ENCODE data around the gene HSBP1.

Gene HSBP1

DNA sequence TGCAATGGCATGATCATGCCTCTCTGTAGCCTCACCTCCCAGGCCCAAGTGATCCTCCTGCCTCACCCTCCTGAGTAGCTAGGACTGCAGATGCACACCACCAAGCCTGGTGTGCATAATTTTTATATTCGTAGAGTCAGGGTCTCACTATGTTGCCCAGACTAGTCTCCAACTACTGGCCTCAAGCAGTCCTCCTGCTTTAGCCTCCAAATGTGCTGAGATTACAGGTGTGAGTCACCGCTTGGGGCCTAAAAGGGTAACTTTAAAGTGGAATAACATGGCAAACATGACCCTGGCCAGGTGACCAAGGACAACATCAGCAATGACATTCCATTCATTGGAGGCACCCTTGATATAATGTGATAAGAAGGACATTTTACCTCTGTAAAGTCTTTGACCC is 26.1 kb downstream of the HSBP1 start:
- no peak overlapping the region for H3K4me3 ChIP-seq (ENCODE audit: low read depth, low read length)
- DNase-seq (ENCODE audit: low read depth), result no peak
- TF ChIP-seq, protein P1, sequence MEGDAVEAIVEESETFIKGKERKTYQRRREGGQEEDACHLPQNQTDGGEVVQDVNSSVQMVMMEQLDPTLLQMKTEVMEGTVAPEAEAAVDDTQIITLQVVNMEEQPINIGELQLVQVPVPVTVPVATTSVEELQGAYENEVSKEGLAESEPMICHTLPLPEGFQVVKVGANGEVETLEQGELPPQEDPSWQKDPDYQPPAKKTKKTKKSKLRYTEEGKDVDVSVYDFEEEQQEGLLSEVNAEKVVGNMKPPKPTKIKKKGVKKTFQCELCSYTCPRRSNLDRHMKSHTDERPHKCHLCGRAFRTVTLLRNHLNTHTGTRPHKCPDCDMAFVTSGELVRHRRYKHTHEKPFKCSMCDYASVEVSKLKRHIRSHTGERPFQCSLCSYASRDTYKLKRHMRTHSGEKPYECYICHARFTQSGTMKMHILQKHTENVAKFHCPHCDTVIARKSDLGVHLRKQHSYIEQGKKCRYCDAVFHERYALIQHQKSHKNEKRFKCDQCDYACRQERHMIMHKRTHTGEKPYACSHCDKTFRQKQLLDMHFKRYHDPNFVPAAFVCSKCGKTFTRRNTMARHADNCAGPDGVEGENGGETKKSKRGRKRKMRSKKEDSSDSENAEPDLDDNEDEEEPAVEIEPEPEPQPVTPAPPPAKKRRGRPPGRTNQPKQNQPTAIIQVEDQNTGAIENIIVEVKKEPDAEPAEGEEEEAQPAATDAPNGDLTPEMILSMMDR (conservative IDR thresholded peaks at IDR 0.05; ENCODE audit: low read depth, low read length), result no peak

DNA sequence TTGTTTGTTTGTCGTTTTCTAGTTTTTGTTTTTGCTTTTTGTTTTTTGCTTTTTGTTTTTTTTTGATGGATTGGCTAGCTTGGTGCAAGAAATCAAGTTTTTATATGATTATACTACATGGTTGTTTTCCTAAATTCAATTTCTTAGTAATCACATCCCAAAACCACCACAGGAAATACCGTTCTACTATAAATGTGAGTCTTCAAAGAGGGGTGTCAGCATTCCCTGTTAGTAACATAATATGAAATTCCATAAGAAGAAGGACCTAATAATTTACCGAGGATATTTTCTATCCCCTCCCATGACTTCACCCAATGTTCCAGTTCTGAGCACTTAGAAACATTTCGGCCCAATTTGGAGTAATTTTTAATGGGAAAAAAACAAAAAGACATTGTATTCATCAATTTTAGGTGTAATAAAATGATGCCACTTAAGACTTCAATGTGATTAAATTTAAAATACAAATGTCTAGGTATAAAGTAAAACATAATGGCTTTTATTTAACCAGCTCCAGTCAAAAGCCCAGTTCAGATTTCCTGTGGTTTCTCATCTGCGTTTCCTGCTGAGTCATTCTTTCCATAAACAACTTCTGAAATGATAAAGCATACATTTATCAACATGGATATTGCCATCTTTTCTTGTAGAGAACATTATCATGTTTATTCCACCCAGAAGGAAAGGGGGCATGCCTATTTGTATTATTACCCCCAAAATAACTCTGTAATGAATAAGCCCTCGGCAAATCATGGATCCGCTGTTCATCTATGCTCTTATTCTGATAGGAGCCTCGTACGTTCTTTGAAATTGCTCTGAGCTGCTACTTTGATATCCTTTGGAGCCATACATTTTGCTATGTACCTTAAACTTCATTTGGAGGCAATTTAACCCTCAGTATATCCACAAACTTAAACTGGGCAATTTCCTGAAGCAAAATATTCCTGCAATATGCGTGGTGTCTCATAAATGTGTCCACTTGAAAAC is 28.1 kb downstream of the HSBP1 start:
- H3K4me3 ChIP-seq (ENCODE audit: low read depth, low read length), result peak overlapping the region; percentile 18
- DNase-seq (ENCODE audit: low read depth), result peak; percentile 88
- TF ChIP-seq, protein P1 (conservative IDR thresholded peaks at IDR 0.05; ENCODE audit: low read depth, low read length), result no peak

- TF ChIP-seq, protein P1 (conservative IDR thresholded peaks at IDR 0.05; ENCODE audit: low read depth, low read length), result no peak
- H3K4me3 ChIP-seq (ENCODE audit: low read depth, low read length), result no peak overlapping the region
- DNase-seq (ENCODE audit: low read depth), result no peak
Observed at GRCh38 chr16:83837566-83837965, 29.8 kb downstream of the HSBP1 start.

DNA sequence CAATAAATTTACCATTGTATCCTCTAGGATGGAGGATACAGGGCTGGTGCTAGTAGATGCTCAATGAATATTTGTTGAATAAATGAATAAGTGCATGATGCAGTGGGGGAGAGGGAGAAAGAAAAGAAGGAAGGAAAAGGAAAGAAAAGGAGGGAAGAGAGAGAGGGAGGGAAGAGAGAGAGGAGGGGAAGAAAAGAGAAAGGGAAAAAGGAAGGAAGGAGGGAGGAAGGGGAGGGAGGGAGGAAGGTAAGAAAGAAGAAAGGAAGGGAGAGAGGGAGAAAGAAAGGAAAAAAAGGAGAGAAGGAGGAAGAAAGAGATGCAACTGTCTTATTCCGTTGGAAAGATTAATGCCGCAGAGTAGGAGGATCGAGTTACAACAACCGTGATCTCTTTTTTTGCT is 30.4 kb downstream of the HSBP1 start:
- H3K4me3 ChIP-seq (ENCODE audit: low read depth, low read length), result no peak overlapping the region
- TF ChIP-seq, protein P1 (conservative IDR thresholded peaks at IDR 0.05; ENCODE audit: low read depth, low read length), result no peak
- DNase-seq (ENCODE audit: low read depth), result no peak

GRCh38 chr16:83839561-83839960 is 31.8 kb downstream of the HSBP1 start:
- TF ChIP-seq, protein P1 (conservative IDR thresholded peaks at IDR 0.05; ENCODE audit: low read depth, low read length), result no peak
- no peak overlapping the region for H3K4me3 ChIP-seq (ENCODE audit: low read depth, low read length)
- DNase-seq (ENCODE audit: low read depth), result no peak

GRCh38 chr16:83840060-83840617 is 32.4 kb downstream of the HSBP1 start:
- no peak overlapping the region for H3K4me3 ChIP-seq (ENCODE audit: low read depth, low read length)
- TF ChIP-seq, protein P1 (conservative IDR thresholded peaks at IDR 0.05; ENCODE audit: low read depth, low read length), result no peak
- DNase-seq (ENCODE audit: low read depth), result no peak

Measured in choroid plexus epithelial cell (primary cell).